ENCODE measurements around the gene PPIG. TPM values are rescaled to one million over a fixed set of nuclear protein-coding genes. Genes with fewer than 3 reads are reported as not detected.

The PPIG gene
- total and polyA plus RNA-seq, 12 donors: 15.4 to 111 (median 47.9) TPM

Other genes with a start within 250 kb of the PPIG start
- gene LRP2, start 221.8 kb upstream of the PPIG start, total RNA-seq: under 1 TPM in 4 of 9 donors, not detected in 5; 0.04 to 0.43 (median 0.10) TPM
- gene LRP2, start 221.8 kb upstream of the PPIG start, polyA plus RNA-seq: not detected
- 10 to 100 TPM in 6 of 9 donors, 1 to 10 TPM in 3; 4.1 to 13.9 (median 10.8) TPM for gene BBS5, start 104.9 kb upstream of the PPIG start, total RNA-seq
- 10 to 100 TPM in 1 of 3 donors, 1 to 10 TPM in 2; 3.6 to 15.7 (median 8.8) TPM for gene BBS5, start 104.9 kb upstream of the PPIG start, polyA plus RNA-seq
- 1 to 10 TPM in 2 of 9 donors, under 1 TPM in 7; 0.28 to 3.1 (median 0.42) TPM for gene KLHL41, start 74.6 kb upstream of the PPIG start, total RNA-seq
- 1 to 10 TPM in 1 of 3 donors, under 1 TPM in 2; 0.18 to 1.4 (median 0.91) TPM for gene KLHL41, start 74.6 kb upstream of the PPIG start, polyA plus RNA-seq
- 10 to 100 TPM in 7 of 9 donors, 1 to 10 TPM in 2; 5.9 to 44.1 (median 17.3) TPM for gene FASTKD1, start 10.5 kb upstream of the PPIG start, total RNA-seq
- 100 to 1,000 TPM in 1 of 3 donors, 10 to 100 TPM in 2; 27.3 to 121 (median 31.0) TPM for gene FASTKD1, start 10.5 kb upstream of the PPIG start, polyA plus RNA-seq
- under 1 TPM in 1 of 9 donors, not detected in 8; 0.39 TPM for gene CFAP210, start 110.1 kb downstream of the PPIG start, total RNA-seq
- under 1 TPM in 2 of 3 donors, not detected in 1; 0.07 to 0.32 TPM for gene CFAP210, start 110.1 kb downstream of the PPIG start, polyA plus RNA-seq
- 1 to 10 TPM in 7 of 9 donors, under 1 TPM in 2; 0.69 to 6.6 (median 2.4) TPM for gene PHOSPHO2, start 110.1 kb downstream of the PPIG start, total RNA-seq
- 1 to 10 TPM in 2 of 3 donors, under 1 TPM in 1; 0.74 to 2.4 (median 2.3) TPM for gene PHOSPHO2, start 110.1 kb downstream of the PPIG start, polyA plus RNA-seq
- gene KLHL23, start 149.5 kb downstream of the PPIG start, total RNA-seq: 10 to 100 TPM in 1 of 9 donors, 1 to 10 TPM in 6, under 1 TPM in 2; 0.61 to 12.4 (median 2.1) TPM
- 1 to 10 TPM; 1.5 to 2.5 (median 1.9) TPM for gene KLHL23, start 149.5 kb downstream of the PPIG start, polyA plus RNA-seq
- gene SSB, start 214.5 kb downstream of the PPIG start, total RNA-seq: 100 to 1,000 TPM in 1 of 9 donors, 10 to 100 TPM in 8; 30.1 to 129 (median 74.1) TPM
- gene SSB, start 214.5 kb downstream of the PPIG start, polyA plus RNA-seq: 100 to 1,000 TPM in 1 of 3 donors, 10 to 100 TPM in 2; 66.1 to 210 (median 72.6) TPM
- 10 to 100 TPM; 18.2 to 60.5 (median 43.9) TPM for gene METTL5, start 240.6 kb downstream of the PPIG start, total RNA-seq
- 10 to 100 TPM; 52.8 to 89.1 (median 63.9) TPM for gene METTL5, start 240.6 kb downstream of the PPIG start, polyA plus RNA-seq
- gene UBR3, start 243.1 kb downstream of the PPIG start, total RNA-seq: 10 to 100 TPM; 33.9 to 85.7 (median 62.9) TPM
- 10 to 100 TPM; 25.5 to 78.0 (median 26.3) TPM for gene UBR3, start 243.1 kb downstream of the PPIG start, polyA plus RNA-seq

All from adrenal gland (tissue), 12 donors.